PC-3 (cell line): ENCODE data around the gene POLR1C. TPM values are rescaled to one million over a fixed set of nuclear protein-coding genes. Genes with fewer than 3 reads are reported as not detected.

Experiments
- ATAC-seq: fragments of 200-7000 bp; cut with Tn5 transposase; 2 replicates; pipeline ENCODE4 v1.9.1; 2020; ENCODE audit warnings: mild to moderate bottlenecking, moderate library complexity
- BruUV-seq: library from RNA; stranded (reverse); fragments of 400-500 nt; replicated peaks from 2 replicates; lab custom pipeline; 2021; lab: Mats Ljungman, UMichigan
- CTCF ChIA-PET: fragments of 300-600 bp; sonication (Branson Sonifier 250); formaldehyde crosslinking; loops from one replicate; lab custom pipeline; 2022; ENCODE audit warnings: antibody characterized with exemption; lab: Charles Lee
- POLR2A ChIA-PET: fragments of 300-600 bp; sonication (Branson Sonifier 250); formaldehyde crosslinking; loops from one replicate; lab custom pipeline; 2022; ENCODE audit warnings: antibody characterized with exemption; ENCODE audit not compliant: unreplicated experiment; lab: Charles Lee
- DNase-seq: peaks from one replicate; pipeline ENCODE4 v3.0.0-alpha.2; 2015
- H2AFZ ChIP-seq: fragments of 300-600 bp; sonication (generic); 2 replicates; pipeline ENCODE4 v1.6.0; 2016; ENCODE audit warnings: antibody characterized with exemption, low read length
- H3F3A ChIP-seq: fragments of 300-600 bp; sonication (generic); one replicate; pipeline ENCODE4 v1.6.0; 2017; ENCODE audit warnings: antibody characterized with exemption, low read length, control low read depth, mild to moderate bottlenecking; ENCODE audit not compliant: unreplicated experiment
- H3K27ac ChIP-seq: fragments of 300-600 bp; sonication (generic); 2 replicates; pipeline ENCODE4 v1.5.1; 2016; ENCODE audit warnings: mild to moderate bottlenecking, low read length
- H3K27me3 ChIP-seq: fragments of 300-600 bp; sonication (generic); 2 replicates; pipeline ENCODE4 v1.6.1; 2016; ENCODE audit warnings: low read length, mixed read lengths
- H3K36me3 ChIP-seq: fragments of 300-600 bp; sonication (generic); 2 replicates; pipeline ENCODE4 v1.6.1; 2016; ENCODE audit warnings: low read depth, mixed run types, low read length, mixed read lengths
- H3K4me1 ChIP-seq: fragments of 300-600 bp; sonication (generic); 2 replicates; pipeline ENCODE4 v1.5.1; 2016; ENCODE audit warnings: low read length; ENCODE audit not compliant: insufficient read depth
- H3K4me2 ChIP-seq: fragments of 300-600 bp; sonication (generic); 2 replicates; pipeline ENCODE4 v1.6.0; 2016; ENCODE audit warnings: low read length
- H3K4me3 ChIP-seq: fragments of 300-600 bp; sonication (generic); 2 replicates; pipeline ENCODE4 v1.5.1; 2016; ENCODE audit warnings: mild to moderate bottlenecking, low read length, mixed read lengths
- H3K79me2 ChIP-seq: fragments of 300-600 bp; sonication (generic); 2 replicates; pipeline ENCODE4 v1.6.1; 2017; ENCODE audit warnings: low read length, mixed read lengths
- H3K9ac ChIP-seq: fragments of 300-600 bp; sonication (generic); 2 replicates; pipeline ENCODE4 v1.6.0; 2016; ENCODE audit warnings: mild to moderate bottlenecking, low read length
- H3K9me2 ChIP-seq: fragments of 300-600 bp; sonication (generic); replicated peaks from 2 replicates; pipeline ENCODE4 v1.6.1; 2016; ENCODE audit warnings: mixed run types, low read length, mixed read lengths
- H3K9me3 ChIP-seq: fragments of 300-600 bp; sonication (generic); 2 replicates; pipeline ENCODE4 v1.6.1; 2016; ENCODE audit warnings: low read length, mixed read lengths
- H4K20me1 ChIP-seq: fragments of 300-600 bp; sonication (generic); 2 replicates; pipeline ENCODE4 v1.6.1; 2016; ENCODE audit warnings: low read length, mixed read lengths
- EZH2 ChIP-seq: fragments of 300-600 bp; sonication (generic); IDR thresholded peaks from one replicate; pipeline ENCODE4 v1.6.1; 2017; ENCODE audit warnings: antibody characterized with exemption, mild to moderate bottlenecking, low read length; ENCODE audit not compliant: unreplicated experiment
- EZH2phosphoT487 ChIP-seq: fragments of 300-600 bp; sonication (generic); IDR thresholded peaks from 2 replicates; pipeline ENCODE4 v1.6.1; 2018; ENCODE audit warnings: mild to moderate bottlenecking, antibody characterized with exemption, low read length, borderline replicate concordance
- intact Hi-C: fragments of 100-400 bp; cut with micrococcal nuclease; formaldehyde crosslinking; loops from 2 replicates; pipeline ENCODE4 v1.9.0; 2023
- total RNA-seq: library from RNA; depleted of rRNA; stranded (reverse); fragments of >200 nt; gene quantifications from 2 replicates; pipeline ENCODE4 v1.2.3, GENCODE V29; 2014
- TF ChIP-seq, protein P1 (sequence below): fragments of 300-600 bp; sonication (generic); conservative IDR thresholded peaks from 2 replicates; pipeline ENCODE4 v1.5.1; 2017; ENCODE audit warnings: antibody characterized with exemption, low read depth, mild to moderate bottlenecking, low read length

The POLR1C gene
- total RNA-seq, 1 experiment from 2014 or later: 61.4 TPM

GRCh38 chr6:43471399-43471798 lies 45.5 kb upstream of the POLR1C start:
- TF ChIP-seq, protein P1, sequence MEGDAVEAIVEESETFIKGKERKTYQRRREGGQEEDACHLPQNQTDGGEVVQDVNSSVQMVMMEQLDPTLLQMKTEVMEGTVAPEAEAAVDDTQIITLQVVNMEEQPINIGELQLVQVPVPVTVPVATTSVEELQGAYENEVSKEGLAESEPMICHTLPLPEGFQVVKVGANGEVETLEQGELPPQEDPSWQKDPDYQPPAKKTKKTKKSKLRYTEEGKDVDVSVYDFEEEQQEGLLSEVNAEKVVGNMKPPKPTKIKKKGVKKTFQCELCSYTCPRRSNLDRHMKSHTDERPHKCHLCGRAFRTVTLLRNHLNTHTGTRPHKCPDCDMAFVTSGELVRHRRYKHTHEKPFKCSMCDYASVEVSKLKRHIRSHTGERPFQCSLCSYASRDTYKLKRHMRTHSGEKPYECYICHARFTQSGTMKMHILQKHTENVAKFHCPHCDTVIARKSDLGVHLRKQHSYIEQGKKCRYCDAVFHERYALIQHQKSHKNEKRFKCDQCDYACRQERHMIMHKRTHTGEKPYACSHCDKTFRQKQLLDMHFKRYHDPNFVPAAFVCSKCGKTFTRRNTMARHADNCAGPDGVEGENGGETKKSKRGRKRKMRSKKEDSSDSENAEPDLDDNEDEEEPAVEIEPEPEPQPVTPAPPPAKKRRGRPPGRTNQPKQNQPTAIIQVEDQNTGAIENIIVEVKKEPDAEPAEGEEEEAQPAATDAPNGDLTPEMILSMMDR: no peak
- TF ChIP-seq EZH2phosphoT487 (no peak), EZH2 (no peak)
- Histone ChIP-seq H3K9me3 (no peaks in the 10 kb centered on the region), H3K36me3 (no peaks in the 10 kb centered on the region), H3K9ac (no peak overlapping the region), H3K9me2 (no peaks in the 10 kb centered on the region), H4K20me1 (no peaks in the 10 kb centered on the region), H3K4me3 (no peak overlapping the region), H3K4me1 (peaks cover 9% of the 10 kb centered on the region; the same call in 1 of the 2 replicates), H3F3A (no peaks in the 10 kb centered on the region), H3K79me2 (no peaks in the 10 kb centered on the region), H3K4me2 (peak overlapping the region; percentile 9; the same call in 1 of the 2 replicates), H2AFZ (no peak overlapping the region), H3K27ac (no peak overlapping the region), H3K27me3 (no peaks in the 10 kb centered on the region)
- BruUV-seq: no TSS peak
- peak; percentile 58 for ATAC-seq
- POLR2A ChIA-PET: no interaction called here
- CTCF ChIA-PET: no interaction called here
- peak; percentile 55 for DNase-seq
- intact Hi-C loops: no loop called here

DNA sequence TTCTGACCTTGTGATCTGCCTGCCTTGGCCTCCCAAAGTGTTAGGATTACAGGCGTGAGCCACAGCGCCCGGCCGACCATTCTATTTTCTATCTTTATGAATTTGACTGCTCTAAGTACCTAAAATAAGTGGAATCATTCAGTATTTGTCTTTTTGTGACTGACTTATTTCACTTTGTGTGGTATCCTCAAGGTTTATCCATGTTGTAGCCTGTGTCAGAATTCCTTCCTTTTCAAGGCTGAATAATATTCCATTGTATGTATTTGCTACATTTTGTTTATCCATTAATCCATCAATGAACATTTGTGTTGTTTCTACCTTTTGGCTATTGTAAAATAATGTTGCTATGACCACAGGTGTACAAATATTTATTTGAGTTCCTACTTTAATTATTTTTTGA lies 44.4 kb upstream of the POLR1C start:
- no peak overlapping the region for H2AFZ ChIP-seq
- H3K9ac ChIP-seq: no peak overlapping the region
- H3K36me3 ChIP-seq: no peaks in the 10 kb centered on the region
- BruUV-seq: no TSS peak
- H3K9me3 ChIP-seq: no peaks in the 10 kb centered on the region
- ATAC-seq: no peak
- TF ChIP-seq, protein P1: no peak
- TF ChIP-seq EZH2 (no peak), EZH2phosphoT487 (no peak)
- no peak overlapping the region for H3K27ac ChIP-seq
- H3K4me3 ChIP-seq: no peak overlapping the region
- no peaks in the 10 kb centered on the region for H3F3A ChIP-seq
- CTCF ChIA-PET: no interaction called here
- H3K79me2 ChIP-seq: peaks cover 1% of the 10 kb centered on the region
- H3K9me2 ChIP-seq: no peaks in the 10 kb centered on the region
- H3K27me3 ChIP-seq: no peaks in the 10 kb centered on the region
- intact Hi-C loops: no loop called here
- POLR2A ChIA-PET: no interaction called here
- no peaks in the 10 kb centered on the region for H4K20me1 ChIP-seq
- DNase-seq: no peak
- H3K4me1 ChIP-seq: peaks cover 15% of the 10 kb centered on the region
- no peak overlapping the region for H3K4me2 ChIP-seq

DNA sequence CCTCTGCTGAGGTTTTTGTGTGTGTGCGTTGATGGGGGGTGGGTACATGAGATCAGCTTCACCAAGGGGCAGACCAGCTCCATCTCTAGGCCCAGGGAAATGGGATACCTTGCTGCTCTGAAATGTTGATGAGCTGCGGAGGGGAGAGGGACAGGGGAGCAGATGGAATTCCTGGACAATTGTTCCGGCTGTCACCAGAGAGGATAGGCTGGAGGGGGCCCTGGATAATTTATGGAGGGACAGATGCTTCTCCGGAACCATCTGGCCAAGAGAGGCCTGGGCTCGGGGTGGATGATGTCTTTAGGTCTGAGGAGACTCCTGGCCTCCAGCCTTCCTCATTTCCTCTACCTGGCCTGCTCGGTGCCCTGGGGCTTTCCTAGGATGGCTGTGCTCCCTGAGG lies 41.4 kb upstream of the POLR1C start:
- TF ChIP-seq EZH2 (no peak), EZH2phosphoT487 (no peak)
- TF ChIP-seq, protein P1: no peak
- Histone ChIP-seq H3K36me3 (no peaks in the 10 kb centered on the region), H2AFZ (no peak overlapping the region), H3K4me1 (peaks cover 32% of the 10 kb centered on the region), H3K79me2 (peaks cover 31% of the 10 kb centered on the region), H3K9me2 (no peaks in the 10 kb centered on the region), H4K20me1 (no peaks in the 10 kb centered on the region), H3K27ac (no peak overlapping the region), H3K9me3 (no peaks in the 10 kb centered on the region), H3K27me3 (no peaks in the 10 kb centered on the region), H3K4me3 (no peak overlapping the region), H3K9ac (no peak overlapping the region), H3K4me2 (no peak overlapping the region), H3F3A (no peaks in the 10 kb centered on the region)
- ATAC-seq (no peak), DNase-seq (no peak)
- POLR2A ChIA-PET: no interaction called here
- intact Hi-C loops: no loop called here
- no TSS peak for BruUV-seq
- CTCF ChIA-PET: no interaction called here
